GM23338 (cell line): ENCODE results near the gene PRSS8. TPM values are rescaled to one million over a fixed set of nuclear protein-coding genes. Genes with fewer than 3 reads are reported as not detected.
"Not testable (repeated sequence)": the region's sequence is repeated elsewhere in the genome, so short reads cannot be mapped to it uniquely, and the experiment has no call there.

ENCODE experiments used
- ATAC-seq: fragments of 200-7000 bp; cut with Tn5 transposase; 3 replicates; pipeline ENCODE4 v1.9.1; 2020
- DNase-seq: peaks from one replicate; pipeline ENCODE4 v3.0.0-alpha.2; 2015; ENCODE audit warnings: low spot score
- H2AFZ ChIP-seq: fragments of 200-600 bp; sonication (generic); 2 replicates; pipeline ENCODE4 v1.8.0; 2016; ENCODE audit warnings: antibody characterized with exemption, mild to moderate bottlenecking, moderate library complexity
- H3F3A ChIP-seq: fragments of 200-600 bp; sonication (generic); replicated peaks from 2 replicates; pipeline ENCODE4 v1.8.0; 2017; ENCODE audit warnings: antibody characterized with exemption, mixed run types, low read depth
- H3K27ac ChIP-seq: fragments of 200-600 bp; sonication (generic); 2 replicates; pipeline ENCODE4 v1.6.1; 2016; ENCODE audit warnings: low read depth
- H3K27me3 ChIP-seq: fragments of 200-600 bp; sonication (generic); 2 replicates; pipeline ENCODE4 v1.8.0; 2016; ENCODE audit warnings: mild to moderate bottlenecking, mixed run types, moderate library complexity; ENCODE audit not compliant: insufficient read depth
- H3K36me3 ChIP-seq: fragments of 200-600 bp; sonication (generic); 2 replicates; pipeline ENCODE4 v1.8.0; 2016; ENCODE audit warnings: mild to moderate bottlenecking; ENCODE audit not compliant: insufficient read depth
- H3K4me1 ChIP-seq: fragments of 200-600 bp; sonication (generic); 2 replicates; pipeline ENCODE4 v1.8.0; 2016; ENCODE audit warnings: mild to moderate bottlenecking, moderate library complexity; ENCODE audit not compliant: insufficient read depth
- H3K4me2 ChIP-seq: fragments of 200-600 bp; sonication (generic); 2 replicates; pipeline ENCODE4 v1.7.1; 2017; ENCODE audit warnings: mixed run types
- H3K4me3 ChIP-seq: fragments of 200-600 bp; sonication (generic); 2 replicates; pipeline ENCODE4 v1.6.1; 2016; ENCODE audit warnings: mixed run types
- H3K79me2 ChIP-seq: fragments of 200-600 bp; sonication (generic); replicated peaks from 2 replicates; pipeline ENCODE4 v1.8.0; 2017; ENCODE audit warnings: mild to moderate bottlenecking; ENCODE audit not compliant: insufficient read depth
- H3K9me2 ChIP-seq: fragments of 200-600 bp; sonication (generic); 2 replicates; pipeline ENCODE4 v1.8.0; 2017; ENCODE audit not compliant: insufficient read depth
- H4K20me1 ChIP-seq: fragments of 200-600 bp; sonication (generic); replicated peaks from 2 replicates; pipeline ENCODE4 v1.8.0; 2017; ENCODE audit warnings: mild to moderate bottlenecking; ENCODE audit not compliant: insufficient read depth
- H3K27ac Mint-ChIP-seq: 2 replicates; pipeline ENCODE4 v1.8.0; 2020; ENCODE audit warnings: inconsistent platforms, mild to moderate bottlenecking, moderate library complexity, mixed read lengths
- H3K27me3 Mint-ChIP-seq: 3 replicates; pipeline ENCODE4 v1.8.0; 2022; ENCODE audit warnings: low read depth, mild to moderate bottlenecking, moderate library complexity, mixed read lengths, inconsistent platforms; ENCODE audit not compliant: insufficient read depth, poor library complexity
- H3K36me3 Mint-ChIP-seq: 3 replicates; pipeline ENCODE4 v1.8.0; 2021; ENCODE audit warnings: low read depth, mild to moderate bottlenecking, inconsistent platforms, moderate library complexity, mixed read lengths
- H3K4me1 Mint-ChIP-seq: 3 replicates; pipeline ENCODE4 v1.8.0; 2020; ENCODE audit warnings: mild to moderate bottlenecking, inconsistent platforms, mixed read lengths
- H3K4me3 Mint-ChIP-seq: 3 replicates; pipeline ENCODE4 v1.8.0; 2021; ENCODE audit warnings: moderate library complexity, mild to moderate bottlenecking, inconsistent platforms, mixed read lengths
- H3K9me3 Mint-ChIP-seq: 3 replicates; pipeline ENCODE4 v1.8.0; 2020; ENCODE audit warnings: moderate library complexity, mild to moderate bottlenecking, inconsistent platforms, mixed read lengths
- POLR2AphosphoS5 ChIP-seq: IDR thresholded peaks from 2 replicates; pipeline ENCODE4 v1.6.1; 2016; ENCODE audit warnings: antibody characterized with exemption, low read depth
- ZNF462 ChIP-seq: fragments of 250-450 bp; sonication (Bioruptor Pico); IDR thresholded peaks from 2 replicates; pipeline ENCODE4 v1.5.0; 2020; ENCODE audit warnings: mild to moderate bottlenecking, moderate library complexity
- polyA plus RNA-seq: library from polyadenylated mRNA; unstranded; fragments of >200 nt; fragmentation: Nextera tagmentation; extraction: Ambion mirVana; gene quantifications from 2 replicates; pipeline ENCODE4 v1.2.1, GENCODE V29; 2016
- total RNA-seq: library from RNA; depleted of rRNA; stranded (reverse); fragments of >200 nt; shearing (Covaris generic); gene quantifications from 2 replicates; pipeline ENCODE4 v1.2.3, GENCODE V29; 2014

PRSS8 gene
- total and polyA plus RNA-seq, 2 experiments from 2014 or later, result 65.3 to 75.9 TPM

DNA sequence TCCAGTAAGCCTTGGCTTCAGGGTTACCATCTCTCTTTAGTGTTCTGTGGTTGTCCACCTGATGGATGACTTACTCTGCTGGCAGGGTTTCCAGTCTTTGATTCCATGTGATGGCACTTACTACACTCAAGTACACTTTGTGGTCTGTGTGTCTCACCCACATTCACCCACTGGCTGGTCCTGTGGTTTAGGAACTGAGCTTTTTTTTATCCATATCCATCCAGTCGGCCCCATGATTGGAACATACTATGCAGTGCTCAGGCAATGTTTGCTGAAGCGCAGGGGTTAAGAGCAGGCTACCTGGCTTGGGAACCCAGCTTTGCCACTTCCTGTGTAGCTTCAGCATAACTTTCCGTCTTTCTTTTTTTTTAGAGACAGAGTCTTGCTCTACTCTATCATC, 41.6 kb upstream of the PRSS8 start (continued):
- TF ChIP-seq ZNF462, result no peak

DNA sequence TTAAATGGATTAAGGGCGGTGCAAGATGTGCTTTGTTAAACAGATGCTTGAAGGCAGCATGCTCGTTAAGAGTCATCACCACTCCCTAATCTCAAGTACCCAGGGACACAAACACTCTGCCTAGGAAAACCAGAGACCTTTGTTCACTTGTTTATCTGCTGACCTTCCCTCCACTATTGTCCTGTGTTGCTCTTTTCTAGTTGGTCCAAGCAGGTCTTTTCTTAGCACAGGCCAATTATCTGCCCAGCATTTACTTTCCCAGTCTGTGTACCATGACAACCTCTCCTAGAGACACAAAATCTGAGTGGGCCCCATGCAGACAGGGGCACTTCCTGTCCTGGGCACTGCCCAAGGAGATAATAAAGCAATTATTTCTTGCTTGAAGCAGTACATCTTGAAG, 34.5 kb upstream of the PRSS8 start:
- H4K20me1 ChIP-seq, H3F3A ChIP-seq, H3K27ac ChIP-seq, H3K4me3 Mint-ChIP-seq, H3K4me1 Mint-ChIP-seq, H3K79me2 ChIP-seq, H3K27me3 Mint-ChIP-seq, H3K4me1 ChIP-seq, H2AFZ ChIP-seq, DNase-seq, H3K9me3 Mint-ChIP-seq, H3K27ac Mint-ChIP-seq, ATAC-seq, H3K4me3 ChIP-seq, H3K36me3 ChIP-seq, H3K27me3 ChIP-seq, H3K9me2 ChIP-seq, H3K4me2 ChIP-seq, H3K36me3 Mint-ChIP-seq: not testable (repeated sequence)

DNA sequence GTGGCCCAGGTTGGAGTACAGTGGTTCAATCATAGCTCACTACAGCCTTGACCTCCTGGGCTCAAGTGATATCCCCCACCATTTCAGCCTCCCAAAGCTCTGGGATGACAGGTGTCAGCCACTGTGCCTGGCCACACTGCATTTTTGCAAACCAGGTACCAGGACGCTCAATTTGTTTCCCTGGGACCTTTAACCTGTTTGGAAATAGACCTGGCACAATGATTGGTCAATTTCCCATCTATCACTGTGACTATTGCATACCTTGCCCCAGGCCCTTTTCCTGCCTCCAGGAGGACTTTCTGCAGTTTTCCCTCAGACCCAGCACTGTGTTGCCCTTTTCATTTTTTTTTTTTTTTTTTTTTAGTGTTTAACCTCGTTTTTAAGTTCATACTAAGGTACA, 33.3 kb upstream of the PRSS8 start:
- no peaks in the 10 kb centered on the region for H3K9me2 ChIP-seq
- H3K79me2 ChIP-seq, result no peaks in the 10 kb centered on the region
- H3K4me3 Mint-ChIP-seq, result no peak overlapping the region
- no peaks in the 10 kb centered on the region for H3K27me3 ChIP-seq
- peaks cover 3% of the 10 kb centered on the region; the same call in 1 of the 2 replicates for H3K4me1 ChIP-seq
- H3K4me3 ChIP-seq, result no peak overlapping the region
- peaks cover 10% of the 10 kb centered on the region for H3K9me3 Mint-ChIP-seq
- no peaks in the 10 kb centered on the region for H3F3A ChIP-seq
- DNase-seq, result no peak
- no peaks in the 10 kb centered on the region for H4K20me1 ChIP-seq
- ATAC-seq, result no peak
- H3K27ac Mint-ChIP-seq, result no peak overlapping the region
- peaks cover 10% of the 10 kb centered on the region for H3K4me1 Mint-ChIP-seq
- no peaks in the 10 kb centered on the region; the same call in 2 of the 3 replicates for H3K36me3 Mint-ChIP-seq
- H3K4me2 ChIP-seq, result no peak overlapping the region
- no peaks in the 10 kb centered on the region for H3K36me3 ChIP-seq
- H3K27ac ChIP-seq, result no peak overlapping the region
- peaks cover 6% of the 10 kb centered on the region for H3K27me3 Mint-ChIP-seq
- TF ChIP-seq POLR2AphosphoS5, result no peak
- no peak overlapping the region for H2AFZ ChIP-seq
